Hepatocyte (in vitro differentiated cells): ENCODE data around the gene ANKRD66. TPM values are rescaled to one million over a fixed set of nuclear protein-coding genes. Genes with fewer than 3 reads are reported as not detected.
"Not testable (repeated sequence)": the region's sequence is repeated elsewhere in the genome, so short reads cannot be mapped to it uniquely, and the experiment has no call there.

Source experiments
- DNase-seq: peaks from one replicate; pipeline ENCODE4 v3.0.0-alpha.2; 2016; ENCODE audit warnings: low spot score
- H2AFZ ChIP-seq: fragments of 200-600 bp; sonication (generic); 2 replicates; pipeline ENCODE4 v1.6.0; 2016; ENCODE audit warnings: antibody characterized with exemption, mild to moderate bottlenecking
- H3K27ac ChIP-seq: fragments of 200-600 bp; sonication (generic); 2 replicates; pipeline ENCODE4 v1.5.1; 2016; ENCODE audit warnings: mild to moderate bottlenecking
- H3K27me3 ChIP-seq: fragments of 200-600 bp; sonication (generic); 2 replicates; pipeline ENCODE4 v1.6.1; 2016
- H3K36me3 ChIP-seq: fragments of 200-600 bp; sonication (generic); replicated peaks from 2 replicates; pipeline ENCODE4 v1.5.1; 2016; ENCODE audit warnings: low read depth; ENCODE audit not compliant: insufficient read depth
- H3K4me1 ChIP-seq: fragments of 200-600 bp; sonication (generic); 2 replicates; pipeline ENCODE4 v1.5.1; 2016; ENCODE audit warnings: mild to moderate bottlenecking, moderate library complexity; ENCODE audit not compliant: insufficient read depth
- H3K4me2 ChIP-seq: fragments of 200-600 bp; sonication (generic); 2 replicates; pipeline ENCODE4 v1.6.0; 2016
- H3K4me3 ChIP-seq: fragments of 200-600 bp; sonication (generic); 2 replicates; pipeline ENCODE4 v1.5.1; 2016; ENCODE audit warnings: mild to moderate bottlenecking
- H3K79me2 ChIP-seq: fragments of 200-600 bp; sonication (generic); 2 replicates; pipeline ENCODE4 v1.6.0; 2017; ENCODE audit warnings: mild to moderate bottlenecking
- H3K9me2 ChIP-seq: fragments of 200-600 bp; sonication (generic); replicated peaks from 2 replicates; pipeline ENCODE4 v1.6.0; 2017; ENCODE audit warnings: mild to moderate bottlenecking; ENCODE audit not compliant: insufficient read depth
- H3K9me3 ChIP-seq: fragments of 200-600 bp; sonication (generic); 2 replicates; pipeline ENCODE4 v1.5.1; 2016; ENCODE audit warnings: low read depth, mild to moderate bottlenecking
- H4K20me1 ChIP-seq: fragments of 200-600 bp; sonication (generic); 2 replicates; pipeline ENCODE4 v1.6.0; 2016; ENCODE audit warnings: mild to moderate bottlenecking; ENCODE audit not compliant: insufficient read depth, poor library complexity, severe bottlenecking
- EZH2 ChIP-seq: fragments of 200-600 bp; sonication (generic); IDR thresholded peaks from 2 replicates; pipeline ENCODE4 v1.6.1; 2016; ENCODE audit warnings: antibody characterized with exemption, mild to moderate bottlenecking, borderline replicate concordance
- EZH2phosphoT487 ChIP-seq: fragments of 200-600 bp; sonication (generic); IDR thresholded peaks from one replicate; pipeline ENCODE4 v1.6.1; 2018; ENCODE audit warnings: antibody characterized with exemption, mild to moderate bottlenecking, low read depth, moderate library complexity; ENCODE audit not compliant: unreplicated experiment, severe bottlenecking
- WGBS: methylation state at CpG from one replicate; pipeline ENCODE4 v1.1.6; 2016; ENCODE audit warnings: low lambda C conversion rate; ENCODE audit errors: missing lambda C conversion rate; 5-methylcytosine and 5-hydroxymethylcytosine counted together
- polyA plus RNA-seq: library from polyadenylated mRNA; unstranded; fragments of >200 nt; fragmentation: Nextera tagmentation; extraction: Ambion mirVana; gene quantifications from 2 replicates; pipeline ENCODE4 v1.2.1, GENCODE V29; 2016
- total RNA-seq: library from RNA; depleted of rRNA; stranded (reverse); fragments of >200 nt; gene quantifications from 2 replicates; pipeline ENCODE4 v1.2.3, GENCODE V29; 2014
- TF ChIP-seq, protein P1 (sequence below): fragments of 200-600 bp; sonication (generic); IDR thresholded peaks from 2 replicates; pipeline ENCODE4 v1.5.1; 2016; ENCODE audit warnings: antibody characterized with exemption, mild to moderate bottlenecking; ENCODE audit not compliant: poor library complexity

ANKRD66 gene
- total and polyA plus RNA-seq, 2 experiments from 2014 or later, result not detected

DNA sequence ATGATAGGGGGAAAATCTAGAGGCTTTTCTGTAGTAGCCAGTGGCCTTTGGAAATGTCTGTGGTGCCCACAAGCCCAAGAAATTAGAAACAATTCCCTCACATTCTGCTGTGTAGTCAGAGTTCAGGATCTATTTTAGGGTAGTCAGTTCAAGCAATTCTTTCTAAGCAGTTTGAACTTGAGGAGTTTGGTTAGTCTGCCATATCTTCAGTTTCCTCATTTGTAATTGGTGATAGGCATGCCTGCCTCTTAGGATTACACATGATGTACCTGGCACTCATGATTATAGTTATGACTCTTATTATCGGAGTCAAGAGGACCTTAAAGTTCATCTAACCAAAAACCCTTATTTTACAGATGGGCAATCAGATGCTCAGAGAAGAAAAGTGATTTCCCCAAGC, 25.3 kb downstream of the ANKRD66 start:
- no peak overlapping the region for H2AFZ ChIP-seq
- WGBS, result 92% methylated on average over 1 of the region's 1 CpG
- H4K20me1 ChIP-seq, result no peaks in the 10 kb centered on the region
- no peak overlapping the region for H3K4me2 ChIP-seq
- H3K27me3 ChIP-seq, result no peaks in the 10 kb centered on the region
- H3K9me3 ChIP-seq, result no peaks in the 10 kb centered on the region
- H3K4me3 ChIP-seq, result no peak overlapping the region
- H3K9me2 ChIP-seq, result no peaks in the 10 kb centered on the region
- no peak overlapping the region for H3K27ac ChIP-seq
- H3K79me2 ChIP-seq, result no peaks in the 10 kb centered on the region
- no peaks in the 10 kb centered on the region for H3K36me3 ChIP-seq
- TF ChIP-seq EZH2, result no peak
- H3K4me1 ChIP-seq, result no peaks in the 10 kb centered on the region
- DNase-seq, result no peak

DNA sequence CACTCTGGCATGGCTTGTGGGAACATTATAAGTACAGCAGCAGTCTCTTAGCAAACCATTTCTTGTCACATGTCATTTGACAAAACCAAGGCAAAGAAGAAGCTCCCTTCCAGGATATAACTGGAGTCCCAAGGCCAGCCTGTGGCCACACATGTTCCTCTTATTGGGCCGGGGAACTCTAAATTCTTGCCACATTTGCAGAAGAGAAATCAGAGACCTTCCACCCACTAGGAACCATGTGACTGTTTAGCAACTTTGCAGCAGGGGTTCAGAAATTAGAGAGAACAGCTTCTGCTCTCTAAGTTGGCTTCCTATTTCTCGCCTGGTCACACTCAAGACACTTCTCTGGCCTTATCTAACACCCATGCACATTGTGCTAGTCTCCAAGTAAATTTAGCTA, 26.0 kb downstream of the ANKRD66 start:
- no peaks in the 10 kb centered on the region for H3K79me2 ChIP-seq
- no peaks in the 10 kb centered on the region for H4K20me1 ChIP-seq
- no peak overlapping the region for H3K27ac ChIP-seq
- no peaks in the 10 kb centered on the region for H3K9me2 ChIP-seq
- WGBS, result 89% methylated on average over 2 of the region's 2 CpGs
- no peak overlapping the region for H2AFZ ChIP-seq
- H3K9me3 ChIP-seq, result no peaks in the 10 kb centered on the region
- TF ChIP-seq EZH2 (no peak), EZH2phosphoT487 (no peak)
- TF ChIP-seq, protein P1, sequence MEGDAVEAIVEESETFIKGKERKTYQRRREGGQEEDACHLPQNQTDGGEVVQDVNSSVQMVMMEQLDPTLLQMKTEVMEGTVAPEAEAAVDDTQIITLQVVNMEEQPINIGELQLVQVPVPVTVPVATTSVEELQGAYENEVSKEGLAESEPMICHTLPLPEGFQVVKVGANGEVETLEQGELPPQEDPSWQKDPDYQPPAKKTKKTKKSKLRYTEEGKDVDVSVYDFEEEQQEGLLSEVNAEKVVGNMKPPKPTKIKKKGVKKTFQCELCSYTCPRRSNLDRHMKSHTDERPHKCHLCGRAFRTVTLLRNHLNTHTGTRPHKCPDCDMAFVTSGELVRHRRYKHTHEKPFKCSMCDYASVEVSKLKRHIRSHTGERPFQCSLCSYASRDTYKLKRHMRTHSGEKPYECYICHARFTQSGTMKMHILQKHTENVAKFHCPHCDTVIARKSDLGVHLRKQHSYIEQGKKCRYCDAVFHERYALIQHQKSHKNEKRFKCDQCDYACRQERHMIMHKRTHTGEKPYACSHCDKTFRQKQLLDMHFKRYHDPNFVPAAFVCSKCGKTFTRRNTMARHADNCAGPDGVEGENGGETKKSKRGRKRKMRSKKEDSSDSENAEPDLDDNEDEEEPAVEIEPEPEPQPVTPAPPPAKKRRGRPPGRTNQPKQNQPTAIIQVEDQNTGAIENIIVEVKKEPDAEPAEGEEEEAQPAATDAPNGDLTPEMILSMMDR, result no peak
- DNase-seq, result no peak
- H3K4me3 ChIP-seq, result no peak overlapping the region
- no peak overlapping the region for H3K4me2 ChIP-seq
- H3K4me1 ChIP-seq, result no peaks in the 10 kb centered on the region
- H3K27me3 ChIP-seq, result no peaks in the 10 kb centered on the region
- H3K36me3 ChIP-seq, result no peaks in the 10 kb centered on the region

DNA sequence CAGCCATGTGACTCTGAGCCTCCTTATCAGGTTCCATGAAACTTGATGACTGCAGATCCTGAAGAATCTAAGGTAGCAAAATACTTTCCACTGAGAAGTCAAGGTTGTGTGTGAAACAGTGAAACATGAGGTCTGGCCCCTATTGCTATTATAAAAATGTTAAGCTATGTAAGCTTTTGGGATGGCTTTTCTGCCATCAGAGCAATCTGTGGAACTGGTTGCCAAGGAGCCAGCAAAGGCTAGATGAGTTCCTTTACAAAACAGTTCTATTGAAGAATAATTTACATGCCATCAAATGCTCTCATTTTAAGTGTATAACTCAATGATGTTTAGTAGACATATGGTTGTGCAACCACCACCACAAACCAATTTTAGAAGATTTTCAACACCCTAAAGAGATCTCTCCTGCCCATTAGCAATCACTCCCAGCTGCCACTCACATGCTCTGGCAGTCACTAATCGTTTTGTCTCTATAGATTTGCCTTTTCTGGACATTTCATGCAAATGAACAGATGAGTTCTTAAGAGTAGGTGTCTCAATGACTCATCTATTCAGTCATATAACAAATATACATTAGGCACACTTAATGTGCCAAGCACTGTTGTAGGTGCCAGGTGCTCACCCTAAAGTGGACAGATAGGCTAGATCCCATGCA, 26.6 kb downstream of the ANKRD66 start:
- no peaks in the 10 kb centered on the region for H3K36me3 ChIP-seq
- no peaks in the 10 kb centered on the region for H3K4me1 ChIP-seq

DNA sequence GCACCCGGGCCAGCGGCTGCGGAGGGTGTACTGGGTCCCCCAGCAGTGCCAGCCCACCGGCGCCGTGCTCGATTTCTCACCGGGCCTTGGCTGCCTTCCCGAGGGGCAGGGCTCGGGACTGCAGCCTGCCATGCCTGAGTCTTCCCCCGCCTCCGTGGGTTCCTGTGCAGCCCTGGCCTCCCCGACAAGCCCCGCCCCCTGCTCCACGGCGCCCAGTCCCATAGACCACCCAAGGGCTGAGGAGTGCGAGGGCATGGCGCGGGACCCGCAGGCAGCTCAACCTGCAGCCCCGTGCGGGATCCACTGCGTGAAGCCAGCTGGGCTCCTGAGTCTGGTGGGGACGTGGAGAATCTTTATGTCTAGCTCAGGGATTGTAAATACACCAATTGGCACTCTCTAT, 28.0 kb downstream of the ANKRD66 start:
- H3K79me2 ChIP-seq, H3K9me3 ChIP-seq, H3K9me2 ChIP-seq, H3K36me3 ChIP-seq, H4K20me1 ChIP-seq, H3K27ac ChIP-seq, H3K27me3 ChIP-seq, DNase-seq, H2AFZ ChIP-seq, H3K4me2 ChIP-seq, H3K4me1 ChIP-seq, H3K4me3 ChIP-seq: not testable (repeated sequence)
- 98% methylated on average over 10 of the region's 24 CpGs for WGBS

More for the DNA sequence above, 26.6 kb downstream of the ANKRD66 start:
- H3K27ac ChIP-seq, result no peak overlapping the region
- no peaks in the 10 kb centered on the region for H3K79me2 ChIP-seq
- H3K27me3 ChIP-seq, result no peaks in the 10 kb centered on the region
- H3K9me3 ChIP-seq, result no peaks in the 10 kb centered on the region
- WGBS, result 73% methylated on average over 1 of the region's 1 CpG
- H3K4me3 ChIP-seq, result no peak overlapping the region
- H4K20me1 ChIP-seq, result no peaks in the 10 kb centered on the region
- no peak for DNase-seq
- H3K4me2 ChIP-seq, result no peak overlapping the region
- H2AFZ ChIP-seq, result no peak overlapping the region
- TF ChIP-seq EZH2, result no peak
- TF ChIP-seq EZH2phosphoT487, result no peak
- TF ChIP-seq, protein P1, result no peak
- no peaks in the 10 kb centered on the region for H3K9me2 ChIP-seq
